Cortex of kidney (tissue), 1 donor: Measurements from ENCODE around the gene HECW1.
"Not testable (repeated sequence)": the region's sequence is repeated elsewhere in the genome, so short reads cannot be mapped to it uniquely, and the experiment has no call there.

Source experiments
- DNase-seq: peaks from one replicate; lab custom pipeline; 2025; lab: John Stamatoyannopoulos, UW

The HECW1 gene

DNA sequence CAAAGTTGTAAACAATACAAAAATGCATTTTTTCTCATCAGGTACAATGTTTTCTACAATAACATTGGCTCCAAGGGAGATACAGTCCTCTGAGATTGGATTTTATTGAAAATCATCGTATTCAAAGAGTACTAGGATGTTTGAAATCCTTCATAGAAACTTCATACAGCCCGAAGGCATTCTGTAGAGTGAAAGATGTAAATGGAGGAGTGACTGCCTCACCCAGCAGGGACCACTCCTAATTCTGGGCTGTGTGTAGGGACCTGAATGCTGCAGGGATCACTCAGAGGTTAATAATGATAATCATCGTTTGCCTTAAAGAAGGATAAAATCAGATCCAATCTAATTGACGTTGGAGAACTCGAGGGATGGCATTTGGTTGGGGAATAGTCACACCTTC lies 198.6 kb downstream of the HECW1 start:
- no peak for DNase-seq

DNA sequence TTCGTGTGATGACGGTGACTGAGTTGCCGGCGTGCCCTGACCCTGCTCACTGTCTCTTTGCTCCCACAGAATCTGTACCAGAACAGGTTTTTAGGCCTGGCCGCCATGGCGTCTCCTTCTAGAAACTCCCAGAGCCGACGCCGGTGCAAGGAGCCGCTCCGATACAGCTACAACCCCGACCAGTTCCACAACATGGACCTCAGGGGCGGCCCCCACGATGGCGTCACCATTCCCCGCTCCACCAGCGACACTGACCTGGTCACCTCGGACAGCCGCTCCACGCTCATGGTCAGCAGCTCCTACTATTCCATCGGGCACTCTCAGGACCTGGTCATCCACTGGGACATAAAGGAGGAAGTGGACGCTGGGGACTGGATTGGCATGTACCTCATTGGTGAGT lies 199.2 kb downstream of the HECW1 start:
- DNase-seq, result no peak

DNA sequence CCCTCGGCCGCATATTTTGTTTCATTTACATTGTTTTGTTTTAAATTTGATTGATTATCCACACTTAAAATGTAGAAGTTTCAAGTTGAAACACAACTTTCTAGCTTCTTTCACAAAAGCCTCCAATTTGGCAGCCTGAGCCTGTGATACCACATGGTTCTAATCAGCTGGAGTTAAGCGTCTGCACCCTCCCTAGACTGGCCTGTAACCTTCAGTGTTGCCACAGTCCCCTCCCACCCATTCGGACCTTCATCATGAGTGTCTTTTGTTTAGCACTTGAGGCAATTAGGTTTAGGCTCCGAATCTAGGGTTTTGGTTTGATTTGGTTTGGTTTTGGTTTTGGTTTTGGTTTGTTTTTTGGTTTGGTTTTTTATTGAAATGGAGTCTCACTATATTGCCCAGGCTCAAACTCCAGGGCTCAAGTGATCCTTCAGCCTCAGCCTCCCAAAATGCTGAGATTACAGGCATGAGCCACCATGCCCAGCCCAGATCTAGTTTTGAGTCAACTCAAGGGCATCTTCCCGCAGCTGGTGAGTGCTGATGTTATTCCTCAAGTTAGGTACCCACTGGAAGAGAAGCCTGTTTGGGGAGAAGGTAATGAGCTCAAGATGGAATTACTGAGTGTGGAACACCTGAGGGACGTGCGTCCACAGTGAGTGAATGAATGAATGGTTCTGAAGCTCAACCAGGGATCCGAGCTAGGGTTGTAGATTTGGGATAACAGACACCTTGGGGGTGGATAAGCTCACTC lies 201.4 kb downstream of the HECW1 start:
- DNase-seq, result no peak

- no peak for DNase-seq
Measured at GRCh38 chr7:43314379-43315158, 202.1 kb downstream of the HECW1 start.

DNA sequence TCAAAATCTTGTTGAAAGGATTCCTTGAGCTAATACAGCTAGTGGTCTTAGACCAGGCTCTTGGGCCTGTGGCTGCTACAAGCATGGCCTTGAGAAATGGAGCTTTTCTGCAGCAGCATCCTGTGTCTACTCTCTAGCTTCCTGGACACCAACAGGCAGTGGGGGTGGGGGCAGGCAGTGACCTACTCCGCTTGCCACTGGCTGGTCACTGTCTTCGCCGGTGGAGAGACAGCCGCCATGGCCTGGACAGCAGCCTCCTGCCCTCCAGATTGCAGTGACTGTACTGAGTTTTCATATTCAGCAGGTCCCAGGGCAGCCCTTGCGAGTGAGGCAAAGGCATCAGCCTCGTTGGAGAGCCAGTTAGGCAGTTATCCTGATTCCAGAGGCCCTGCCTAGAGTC lies 204.6 kb downstream of the HECW1 start:
- no peak for DNase-seq

DNA sequence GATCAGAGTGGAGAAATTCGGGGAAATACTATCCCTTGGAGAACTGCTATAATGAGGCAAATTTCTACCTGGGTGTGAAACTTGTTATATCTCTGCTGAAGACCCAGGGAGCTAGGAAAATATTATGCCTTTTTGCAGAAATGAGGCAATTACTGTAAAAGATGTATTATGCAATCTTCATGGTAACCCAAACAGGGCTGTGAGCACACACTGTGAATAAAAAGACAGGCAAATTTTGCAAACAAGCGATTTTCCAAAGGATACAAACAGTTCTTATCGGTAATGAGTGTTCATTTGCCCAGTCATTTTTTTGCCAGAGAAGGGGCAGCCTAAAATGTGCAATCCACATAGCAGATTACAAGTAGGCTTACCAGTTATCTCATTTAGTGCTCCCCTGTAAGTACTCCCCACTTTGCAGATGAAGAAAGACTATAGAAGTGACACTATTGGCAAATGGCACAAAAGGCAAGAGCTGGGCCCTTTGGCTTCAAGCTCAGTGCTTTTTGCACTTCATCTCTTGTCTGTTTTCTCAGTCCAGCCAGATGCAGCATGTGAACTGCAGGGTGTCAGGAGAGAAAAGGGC lies 205.8 kb downstream of the HECW1 start:
- no peak for DNase-seq

GRCh38 chr7:43325595-43325994 lies 213.1 kb downstream of the HECW1 start:
- DNase-seq, result no peak

GRCh38 chr7:43328336-43328735 lies 215.9 kb downstream of the HECW1 start:
- DNase-seq, result no peak

DNA sequence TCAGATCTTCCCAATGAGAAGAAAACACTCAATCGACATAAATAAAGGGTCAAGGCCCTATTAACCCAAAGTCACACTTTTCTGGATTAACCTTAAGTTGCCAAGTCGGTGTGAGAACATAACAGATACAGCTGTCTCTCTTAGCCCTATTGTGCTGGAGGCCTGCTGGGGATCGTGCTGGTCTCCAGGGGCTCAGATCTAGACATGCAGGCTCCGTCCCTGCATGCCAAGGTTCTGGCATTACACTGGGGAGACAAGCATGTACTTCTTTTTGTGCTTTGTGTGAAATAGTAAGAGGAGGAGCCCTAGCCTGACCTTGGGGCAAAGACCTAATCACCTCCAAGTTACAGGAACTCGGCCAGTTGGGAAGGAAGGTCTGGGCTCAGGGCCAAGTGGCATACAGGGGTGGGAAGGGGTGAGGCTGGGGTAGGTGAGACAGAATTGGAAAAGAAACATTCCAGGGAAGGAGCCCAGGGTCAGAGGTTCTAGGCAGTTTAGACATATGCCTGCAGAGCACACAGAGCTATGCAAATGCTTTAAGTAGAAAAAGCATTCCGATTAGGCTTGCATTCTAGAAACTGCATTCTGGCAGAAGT lies 216.4 kb downstream of the HECW1 start:
- no peak for DNase-seq

GRCh38 chr7:43332193-43332796 lies 219.8 kb downstream of the HECW1 start:
- no peak for DNase-seq

- DNase-seq, result no peak
Measured at GRCh38 chr7:43337191-43337590, 224.7 kb downstream of the HECW1 start.

GRCh38 chr7:43337811-43338210 lies 225.4 kb downstream of the HECW1 start:
- no peak for DNase-seq

DNA sequence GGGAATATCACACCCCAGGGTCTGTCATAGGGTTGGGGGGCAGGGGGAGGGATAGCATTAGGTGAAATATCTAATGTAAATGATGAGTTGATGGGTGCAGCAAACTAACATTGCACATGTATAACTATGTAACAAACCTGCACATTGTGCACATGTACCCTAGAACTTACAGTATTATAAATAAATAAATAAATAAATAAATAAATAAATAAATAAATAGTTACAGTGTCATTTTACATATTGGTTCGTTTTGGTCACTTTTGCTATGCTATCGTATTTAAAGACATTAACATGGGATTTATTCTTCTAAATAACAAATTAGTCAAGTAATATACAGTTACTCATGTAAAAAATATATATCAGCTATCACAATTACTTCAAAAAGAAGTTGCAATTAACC lies 228.7 kb downstream of the HECW1 start:
- no peak for DNase-seq

GRCh38 chr7:43343417-43343816 lies 231.0 kb downstream of the HECW1 start:
- DNase-seq, result not testable (repeated sequence)

- DNase-seq, result not testable (repeated sequence)
Measured at GRCh38 chr7:43345696-43346095, 233.2 kb downstream of the HECW1 start.

GRCh38 chr7:43351683-43352082 lies 239.2 kb downstream of the HECW1 start:
- no peak for DNase-seq

GRCh38 chr7:43353902-43354301 lies 241.5 kb downstream of the HECW1 start:
- DNase-seq, result no peak

- DNase-seq, result no peak
Measured at GRCh38 chr7:43362652-43363034, 250.2 kb downstream of the HECW1 start.

DNA sequence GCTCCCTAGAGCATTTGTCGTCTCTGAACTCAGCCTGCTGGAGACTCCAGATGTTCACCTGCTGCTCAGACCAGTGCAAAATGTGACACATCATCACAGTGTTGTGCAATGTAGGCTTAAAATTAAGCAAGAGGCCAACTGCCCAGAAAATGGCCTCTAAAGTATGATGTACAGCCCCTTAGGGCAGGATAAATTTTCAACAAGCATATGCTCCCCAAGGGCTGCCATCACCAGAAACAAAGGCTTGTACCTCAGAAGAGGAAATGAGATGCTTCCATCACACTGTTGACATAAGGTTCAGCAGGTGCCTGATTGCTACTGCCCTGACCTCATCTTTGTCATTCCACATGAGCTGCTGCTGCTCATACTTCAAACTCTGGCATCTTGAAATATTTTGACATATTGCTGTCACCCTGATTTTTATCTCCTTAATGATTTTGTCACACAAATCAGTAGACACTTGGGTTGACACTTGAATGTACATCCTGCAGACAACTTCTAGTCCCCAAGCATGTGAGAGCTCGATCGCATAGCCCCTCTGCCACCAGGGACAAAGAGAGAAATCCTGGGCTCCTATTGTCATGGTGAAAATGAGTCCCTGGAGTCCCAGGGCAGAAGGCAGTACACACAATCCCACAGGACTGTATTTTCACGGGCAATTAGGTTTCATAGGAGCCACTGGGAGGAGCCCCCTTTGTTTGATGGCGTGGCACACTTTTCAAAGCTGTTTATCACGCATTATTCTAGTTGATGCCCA lies 250.8 kb downstream of the HECW1 start:
- DNase-seq, result no peak

DNA sequence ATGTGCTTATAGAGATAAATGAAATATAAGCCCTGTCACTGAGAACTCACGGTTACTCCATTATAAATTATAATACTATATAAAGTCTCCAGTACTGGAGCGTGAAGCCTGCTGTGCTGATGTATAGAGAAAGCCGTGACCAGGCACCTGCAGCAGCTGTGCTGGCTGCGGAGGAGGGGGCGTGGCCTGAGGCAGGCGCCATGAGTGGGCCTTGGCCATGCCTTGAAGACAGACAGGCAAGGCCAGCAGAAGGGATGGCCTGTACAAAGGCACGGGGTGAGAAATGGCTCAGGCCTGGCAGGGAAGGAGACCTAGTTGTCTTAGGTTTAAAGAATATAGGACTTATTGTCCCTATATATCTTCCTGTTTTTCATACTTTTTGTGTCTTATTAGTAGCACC lies 251.9 kb downstream of the HECW1 start:
- DNase-seq, result no peak

DNA sequence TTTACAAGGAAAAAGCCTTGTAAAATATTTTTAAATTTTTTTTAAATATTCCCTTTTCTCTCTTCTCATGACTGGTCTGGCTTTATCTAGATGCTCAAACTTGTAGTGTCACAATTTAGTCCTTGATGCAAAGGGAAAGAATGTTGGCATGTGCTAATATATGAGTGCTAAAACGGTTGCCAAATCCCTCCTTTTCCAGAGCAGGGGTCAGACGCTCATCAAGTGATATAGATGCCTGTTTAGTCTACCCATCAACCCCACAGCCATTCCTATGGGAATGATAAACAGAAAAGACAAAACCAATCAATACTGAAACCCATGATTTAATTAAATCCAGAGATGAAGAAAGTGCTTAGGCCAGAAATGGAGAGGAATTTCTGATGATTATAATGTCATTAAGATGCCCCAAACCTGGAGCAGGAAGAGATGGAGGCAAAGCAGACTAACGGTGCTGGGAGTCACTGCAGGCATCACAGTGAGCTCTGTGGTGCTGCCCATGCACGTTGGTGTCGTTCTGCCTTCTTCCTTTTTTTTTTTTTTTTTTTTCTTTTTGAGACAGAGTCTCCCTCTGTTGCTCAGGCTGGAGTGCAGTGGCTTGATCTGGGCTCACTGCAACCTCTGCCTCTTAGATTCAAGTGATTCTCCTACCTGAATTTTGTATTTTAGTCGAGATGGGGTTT lies 260.4 kb downstream of the HECW1 start:
- DNase-seq, result no peak
